HG02884 (cell line): ENCODE results near the gene NEURL1.
"Not testable (repeated sequence)": the region's sequence is repeated elsewhere in the genome, so short reads cannot be mapped to it uniquely, and the experiment has no call there.

Source experiments
- ATAC-seq: cut with Tn5 transposase; IDR thresholded peaks from one replicate; pipeline ENCODE4 v1.9.1; 2021; ENCODE audit warnings: mild to moderate bottlenecking, moderate library complexity; ENCODE audit not compliant: unreplicated experiment

NEURL1 gene

GRCh38 chr10:103619424-103620351 lies 126.2 kb downstream of the NEURL1 start:
- ATAC-seq = no peak

- no peak for ATAC-seq
Observed at GRCh38 chr10:103620352-103620740, 126.8 kb downstream of the NEURL1 start.

GRCh38 chr10:103620891-103621782 lies 127.6 kb downstream of the NEURL1 start:
- ATAC-seq = no peak

DNA sequence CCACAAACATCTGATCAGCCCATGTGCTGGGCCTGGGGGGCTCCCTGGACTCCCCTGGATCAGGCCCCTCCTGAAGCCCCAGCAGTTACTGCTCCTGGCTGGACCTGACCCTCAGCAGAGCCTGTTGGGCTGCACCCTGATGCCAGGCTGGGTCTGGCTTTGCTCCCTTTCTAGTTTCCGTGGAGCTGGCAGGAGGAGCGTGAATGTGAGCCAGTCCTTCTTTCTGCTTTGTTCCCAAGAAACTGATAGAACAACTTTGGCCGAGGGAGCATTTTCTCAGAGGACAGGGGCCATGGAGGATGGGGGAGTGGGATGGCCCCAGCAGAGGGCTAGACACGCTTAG lies 128.2 kb downstream of the NEURL1 start:
- no peak for ATAC-seq

GRCh38 chr10:103622286-103622685 lies 128.8 kb downstream of the NEURL1 start:
- ATAC-seq = no peak

- no peak for ATAC-seq
Observed at GRCh38 chr10:103622935-103623574, 129.6 kb downstream of the NEURL1 start.

GRCh38 chr10:103626178-103626577 lies 132.7 kb downstream of the NEURL1 start:
- no peak for ATAC-seq

DNA sequence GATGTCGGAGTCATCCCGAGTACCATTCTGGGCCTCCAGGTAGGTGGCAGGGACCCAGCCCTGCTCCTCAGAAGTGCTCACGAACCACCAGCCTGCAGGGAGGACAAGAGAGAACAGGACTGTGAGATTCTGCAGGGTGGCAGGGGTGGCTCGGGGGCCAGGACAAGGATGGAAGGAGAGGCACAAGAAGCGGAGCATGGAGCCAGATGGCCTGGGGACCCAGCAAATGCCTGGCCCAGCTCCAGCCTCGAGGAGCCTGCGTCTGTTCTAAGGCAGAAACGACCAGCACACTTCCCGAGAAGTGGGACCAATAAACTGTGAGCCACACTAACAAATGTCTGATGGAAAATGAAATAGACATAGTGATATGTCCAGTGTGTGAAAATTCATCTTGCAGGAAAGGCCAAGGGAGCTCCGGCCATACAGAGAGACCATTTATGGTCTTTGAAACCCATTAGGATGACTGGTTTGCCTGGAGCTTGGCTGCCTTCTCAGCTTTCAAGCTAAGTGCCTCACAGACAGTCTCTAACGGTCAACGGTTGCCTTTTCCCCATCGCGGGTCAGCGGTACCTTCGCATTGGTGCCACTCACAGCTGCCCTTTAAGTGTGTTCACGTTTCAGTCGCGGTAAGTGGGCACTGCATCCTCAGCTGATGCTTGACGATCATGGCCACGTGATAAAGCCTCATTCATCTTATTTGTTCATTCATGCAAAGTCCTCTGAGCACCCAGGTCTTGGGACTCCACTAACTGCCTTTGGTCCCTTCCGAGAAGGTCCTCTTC lies 133.8 kb downstream of the NEURL1 start:
- no peak for ATAC-seq

DNA sequence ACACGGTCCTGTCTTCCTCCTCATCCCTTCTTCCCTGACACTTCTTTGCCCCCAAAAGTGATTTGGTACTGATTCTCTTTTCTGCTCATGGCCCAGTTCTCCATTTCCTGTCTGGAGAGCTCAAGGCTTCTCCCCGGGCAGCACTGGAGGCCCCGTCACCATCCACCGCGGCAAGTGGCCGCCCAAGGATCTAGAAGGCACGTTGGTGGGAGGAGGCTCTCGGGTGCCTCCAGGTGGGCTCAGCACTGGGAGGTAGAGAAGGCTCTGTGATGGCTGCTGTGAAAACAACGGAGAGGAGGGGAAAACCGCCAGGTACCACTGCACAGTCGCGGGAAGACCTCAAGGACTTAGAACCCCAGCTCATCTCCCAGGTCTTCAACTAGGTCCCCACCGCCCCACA lies 134.4 kb downstream of the NEURL1 start:
- ATAC-seq = no peak

- ATAC-seq = no peak
Observed at GRCh38 chr10:103629581-103629980, 136.1 kb downstream of the NEURL1 start.

DNA sequence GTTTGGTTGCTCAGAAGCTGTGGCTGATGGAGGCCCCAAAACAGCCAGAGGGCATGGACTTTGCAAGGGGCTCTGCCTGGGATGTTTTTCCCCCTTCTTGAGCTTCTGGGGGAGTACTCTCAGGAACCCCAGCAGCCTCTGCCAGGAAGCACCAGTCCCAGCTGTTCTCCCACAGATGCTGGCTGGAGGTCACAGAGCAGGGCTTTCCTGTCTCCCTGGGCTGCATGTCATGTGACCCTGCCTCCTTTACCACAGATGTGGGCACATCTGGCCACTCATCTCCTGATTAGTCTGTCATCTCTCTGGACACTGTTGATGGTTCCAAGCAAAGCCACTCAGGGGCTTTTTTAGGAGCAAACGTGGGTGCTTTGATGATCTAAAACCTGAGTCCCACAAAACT lies 136.7 kb downstream of the NEURL1 start:
- no peak for ATAC-seq

DNA sequence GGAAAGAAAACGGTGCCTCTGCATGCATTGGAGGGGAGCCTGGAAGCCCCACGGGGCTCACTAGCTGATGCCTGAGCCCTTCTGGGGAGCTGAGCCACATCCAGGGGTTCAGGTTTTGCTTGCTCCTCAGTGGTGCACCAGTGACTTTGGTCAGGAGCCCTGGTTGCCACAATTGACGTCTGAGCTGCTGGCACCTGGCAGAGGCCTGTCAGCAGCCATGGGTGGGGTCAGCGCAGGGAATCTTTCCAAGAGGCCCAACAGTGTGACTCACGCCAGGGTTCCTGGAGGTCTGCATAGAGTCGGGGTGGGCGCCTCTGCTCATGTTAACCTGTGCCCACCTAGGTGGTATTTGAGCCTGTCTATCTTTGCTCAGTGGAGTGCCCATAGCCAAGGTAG lies 138.7 kb downstream of the NEURL1 start:
- ATAC-seq = no peak

GRCh38 chr10:103632871-103633270 lies 139.4 kb downstream of the NEURL1 start:
- not testable (repeated sequence) for ATAC-seq

DNA sequence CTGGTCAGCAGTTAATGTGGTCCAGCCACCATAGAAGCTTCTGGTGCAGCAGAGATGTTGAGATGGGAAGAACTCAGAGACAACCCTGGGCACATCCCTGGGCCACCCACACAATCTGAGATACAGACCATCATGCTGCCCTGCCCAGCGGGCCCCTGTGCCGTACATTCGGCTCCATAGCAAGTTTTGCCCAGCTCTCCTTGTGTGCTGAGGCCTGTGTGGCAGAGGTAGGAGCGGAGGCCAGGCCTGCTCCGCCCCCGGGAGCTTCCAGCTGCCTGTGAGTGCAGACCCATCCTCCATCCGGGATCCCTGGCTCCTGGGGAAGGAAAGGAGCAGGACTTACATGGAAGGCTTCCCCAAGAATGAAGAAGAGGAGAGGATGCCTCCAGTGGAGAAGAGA lies 140.3 kb downstream of the NEURL1 start:
- ATAC-seq = no peak

DNA sequence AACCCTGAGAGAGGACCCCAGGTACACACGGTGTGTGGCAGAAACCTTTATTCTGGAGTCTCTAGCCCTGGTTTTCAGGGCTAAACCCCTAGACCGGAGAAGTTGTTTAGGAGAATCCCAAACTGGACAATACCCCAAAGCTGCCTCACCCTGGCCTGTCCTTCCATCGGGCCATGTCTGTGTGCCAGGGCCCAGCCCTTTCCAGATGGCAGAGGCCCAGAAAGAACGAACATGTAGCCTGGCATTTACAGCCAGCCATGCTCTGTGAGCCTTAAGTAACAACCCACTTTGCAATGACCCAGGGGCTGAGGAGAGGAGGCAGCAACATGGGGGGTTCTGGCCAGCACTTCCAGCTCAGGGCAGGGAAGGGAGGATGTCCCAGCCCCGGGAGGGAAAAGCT lies 142.1 kb downstream of the NEURL1 start:
- no peak for ATAC-seq

DNA sequence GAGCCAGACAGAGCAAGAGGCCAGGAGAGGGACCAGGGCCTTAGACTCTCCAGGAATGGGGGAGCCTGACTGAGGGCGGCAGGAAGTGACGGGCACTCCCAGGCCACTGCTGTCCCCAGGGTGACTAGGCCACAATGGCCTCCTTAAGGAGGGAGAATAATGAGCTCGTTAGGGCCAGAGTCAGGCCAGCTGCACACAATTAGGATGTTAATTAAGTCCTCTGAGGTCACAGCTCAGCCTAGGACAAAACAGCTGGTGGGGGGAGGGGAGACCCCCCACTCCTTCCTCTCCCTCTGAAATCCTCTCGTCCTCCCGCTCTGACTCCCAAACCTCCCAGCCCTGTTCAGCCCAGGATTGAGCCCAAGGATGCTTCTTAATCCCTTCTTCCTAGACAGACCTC lies 143.0 kb downstream of the NEURL1 start:
- no peak for ATAC-seq

DNA sequence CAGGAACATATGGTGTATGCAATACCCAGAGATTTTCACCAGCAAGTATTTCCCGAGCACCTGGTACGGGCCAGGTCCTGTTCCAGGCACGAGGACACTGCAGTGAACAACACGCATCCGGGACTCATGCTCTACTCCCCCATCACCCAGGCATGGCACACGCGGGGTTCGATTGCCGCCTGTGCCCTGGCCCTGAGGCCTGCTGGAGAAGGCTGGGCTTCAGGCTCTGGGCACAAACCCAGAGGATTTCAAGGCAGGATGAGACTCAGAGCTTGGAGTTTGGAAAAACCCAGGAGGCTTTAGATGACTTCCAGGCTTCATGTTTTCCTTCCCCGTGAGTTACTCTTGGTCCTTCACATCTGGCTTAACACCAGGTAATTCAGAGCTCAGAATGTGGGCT lies 143.5 kb downstream of the NEURL1 start:
- no peak for ATAC-seq

- ATAC-seq = no peak
Observed at GRCh38 chr10:103637927-103638557, 144.5 kb downstream of the NEURL1 start.

GRCh38 chr10:103638948-103639347 lies 145.4 kb downstream of the NEURL1 start:
- ATAC-seq = no peak
